HepG2 (cell line): ENCODE results near the gene ATG4B. TPM values are rescaled to one million over a fixed set of nuclear protein-coding genes. Genes with fewer than 3 reads are reported as not detected.
A peak's percentile ranks its signal among the peaks of the same experiment; 100 is the strongest.

ENCODE experiments used
- DMAP1 ChIP-seq: IDR thresholded peaks from 2 replicates; pipeline ENCODE4 v1.6.1; 2016
- EP300 ChIP-seq, 3 experiments: sonication (generic) in 1 of 3; formaldehyde crosslinking in 1 of 3; IDR thresholded peaks; 2 replicates each; pipeline versions ENCODE4 v1.5.1 to v1.6.1; 2011 to 2020; ENCODE audit warnings: low read depth in 2 of 3, low read length in 2 of 3, borderline replicate concordance in 1 of 3, improper control_type of control experiment in 1 of 3, mild to moderate bottlenecking in 1 of 3, missing genetic modification reagents in 1 of 3, moderate library complexity in 1 of 3
- GABPA ChIP-seq, 2 experiments: IDR thresholded peaks; 2 replicates each; pipeline ENCODE4 v1.6.1; 2011 to 2016; ENCODE audit warnings: low read depth in 2 of 2, low read length in 1 of 2, missing biosample characterization in 1 of 2, missing genetic modification characterization in 1 of 2
- HMG20A ChIP-seq: IDR thresholded peaks from 2 replicates; pipeline ENCODE4 v1.6.1; 2016; ENCODE audit warnings: borderline replicate concordance
- JUNB ChIP-seq: sonication (generic); formaldehyde crosslinking; IDR thresholded peaks from 2 replicates; pipeline ENCODE4 v1.8.0; 2022; ENCODE audit warnings: missing genetic modification reagents, mild to moderate bottlenecking, borderline replicate concordance
- MAZ ChIP-seq, 2 experiments: sonication (generic) in 1 of 2; formaldehyde crosslinking in 1 of 2; IDR thresholded peaks; 2 replicates each; pipeline versions ENCODE4 v1.5.0 to v1.6.1; 2012 to 2020; ENCODE audit warnings: low read depth in 2 of 2, mild to moderate bottlenecking in 2 of 2, borderline replicate concordance in 1 of 2, improper control_type of control experiment in 1 of 2, low read length in 1 of 2, missing genetic modification reagents in 1 of 2, moderate library complexity in 1 of 2
- POLR2G ChIP-seq: fragments of 200-400 bp; formaldehyde crosslinking; IDR thresholded peaks from 2 replicates; pipeline ENCODE4 v1.6.1; 2018; ENCODE audit warnings: mild to moderate bottlenecking, low read depth, low read length, moderate library complexity
- RCOR2 ChIP-seq: IDR thresholded peaks from 2 replicates; pipeline ENCODE4 v1.6.1; 2016; ENCODE audit warnings: missing biosample characterization, missing genetic modification reagents
- SOX13 ChIP-seq, 3 experiments: fragments of 450-650 bp in 1 of 3; sonication (generic) in 1 of 3; formaldehyde crosslinking in 1 of 3; IDR thresholded peaks in 2 of 3; conservative IDR thresholded peaks in 1 of 3; 2 replicates each; pipeline versions ENCODE4 v1.5.0 to v1.6.1; 2016 to 2020; ENCODE audit warnings: antibody characterized with exemption in 1 of 3, mild to moderate bottlenecking in 1 of 3, missing compliant biosample characterization in 1 of 3, missing genetic modification reagents in 1 of 3, moderate library complexity in 1 of 3
- TBL1XR1 ChIP-seq: fragments of 150-350 bp; IDR thresholded peaks from 2 replicates; pipeline ENCODE4 v1.6.1; 2014; ENCODE audit warnings: borderline replicate concordance, low read length; ENCODE audit not compliant: partially characterized antibody
- WIZ ChIP-seq: sonication (generic); formaldehyde crosslinking; IDR thresholded peaks from 2 replicates; pipeline ENCODE4 v1.5.1; 2020; ENCODE audit warnings: mild to moderate bottlenecking, missing genetic modification reagents
- ZBTB7B ChIP-seq: sonication (generic); formaldehyde crosslinking; IDR thresholded peaks from 2 replicates; pipeline ENCODE4 v1.4.0; 2020; ENCODE audit warnings: missing genetic modification reagents
- ZC3H13 ChIP-seq: sonication (generic); formaldehyde crosslinking; IDR thresholded peaks from 2 replicates; pipeline ENCODE4 v1.8.1; 2023; ENCODE audit warnings: mild to moderate bottlenecking, missing genetic modification reagents, moderate library complexity
- ZMYM4 ChIP-seq: sonication (generic); formaldehyde crosslinking; IDR thresholded peaks from 2 replicates; pipeline ENCODE4 v1.8.1; 2023; ENCODE audit warnings: mild to moderate bottlenecking, missing genetic modification reagents
- ZNF180 ChIP-seq: sonication (generic); formaldehyde crosslinking; IDR thresholded peaks from 2 replicates; pipeline ENCODE4 v1.4.0; 2020; ENCODE audit warnings: low read depth, missing genetic modification reagents, borderline replicate concordance
- ZNF256 ChIP-seq: sonication (generic); formaldehyde crosslinking; conservative IDR thresholded peaks from 2 replicates; pipeline ENCODE4 v1.4.0; 2020; ENCODE audit warnings: missing genetic modification reagents
- ZNF619 ChIP-seq: sonication (generic); formaldehyde crosslinking; IDR thresholded peaks from 2 replicates; pipeline ENCODE4 v1.4.0; 2020; ENCODE audit warnings: mild to moderate bottlenecking, missing genetic modification reagents
- polyA plus RNA-seq, 8 experiments: library from polyadenylated mRNA; depleted of rRNA in 3 of 8; stranded (reverse) in 7 of 8; unstranded in 1 of 8; fragments of >200 nt; fragmentation: Illumina TruSeq in 4 of 8; extraction: Trizol in 4 of 8; gene quantifications; 2 replicates each; pipeline versions ENCODE4 v1.2.1 to v1.2.3, GENCODE V29; 2011 to 2016; ENCODE audit warnings: low read depth in 4 of 8, missing spikeins in 1 of 8, mixed read lengths in 1 of 8; ENCODE audit not compliant: insufficient read depth in 1 of 8
- total RNA-seq, 5 experiments: library from RNA; depleted of rRNA; stranded (reverse); fragments of >200 nt; fragmentation: Illumina TruSeq; extraction: Trizol; gene quantifications; 2 replicates each; pipeline ENCODE4 v1.2.3, GENCODE V29; 2016; ENCODE audit warnings: low read depth in 1 of 5
- TF ChIP-seq, protein P1 (sequence below): sonication (generic); formaldehyde crosslinking; IDR thresholded peaks from 2 replicates; pipeline ENCODE4 v1.4.0; 2020; ENCODE audit warnings: missing genetic modification reagents, mild to moderate bottlenecking, borderline replicate concordance
- TF ChIP-seq, protein P2 (sequence below), 2 experiments: sonication (generic) in 1 of 2; formaldehyde crosslinking in 1 of 2; IDR thresholded peaks; 2 replicates each; pipeline versions ENCODE4 v1.4.0 to v1.6.1; 2018 to 2020; ENCODE audit warnings: missing genetic modification reagents in 2 of 2, borderline replicate concordance in 1 of 2, low read depth in 1 of 2, mild to moderate bottlenecking in 1 of 2, missing biosample characterization in 1 of 2
- TF ChIP-seq, protein P3 (sequence below): sonication (generic); formaldehyde crosslinking; conservative IDR thresholded peaks from 2 replicates; pipeline ENCODE4 v1.4.0; 2020; ENCODE audit warnings: missing genetic modification reagents

Gene ATG4B
- total and polyA plus RNA-seq, 2 of the 13 experiments (the other 11 are each of a cell fraction or from before 2014, with no cell fraction given), result 95.5 to 239 TPM

DNA sequence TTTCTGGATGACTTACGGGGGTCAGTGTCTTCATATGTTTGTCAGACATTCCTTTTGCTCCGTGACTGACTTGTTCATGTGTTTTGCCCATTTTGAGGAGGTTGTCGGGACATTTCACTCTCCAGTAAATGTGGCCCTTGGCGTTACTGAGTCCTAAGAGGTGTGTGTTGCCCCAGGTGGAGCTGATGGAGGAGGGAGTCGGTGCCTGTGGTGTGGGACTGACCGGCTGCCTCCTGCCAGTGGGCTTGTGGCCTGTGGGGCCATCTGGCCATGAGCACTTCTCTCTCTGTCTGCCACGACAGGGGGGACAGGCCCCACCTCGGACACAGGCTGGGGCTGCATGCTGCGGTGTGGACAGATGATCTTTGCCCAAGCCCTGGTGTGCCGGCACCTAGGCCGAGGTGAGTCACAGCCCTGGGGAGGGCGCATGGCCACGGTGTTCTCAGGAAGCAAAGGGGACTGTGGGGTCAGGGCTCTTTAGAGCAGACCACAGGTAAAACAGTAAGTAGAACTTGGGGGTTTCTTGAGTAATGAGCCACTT, 15.8 kb downstream of the ATG4B start (continued):
- no peak for TF ChIP-seq SOX13 (IDR thresholded peaks at IDR 0.05)
- TF ChIP-seq SOX13 (CRISPR knock-in tag; conservative IDR thresholded peaks at IDR 0.05 in 1 of 2, IDR thresholded peaks at IDR 0.05 in 1 of 2), result peak in 1 of 2 experiments; percentile 66; a peak in 2 of 4 replicates
- TF ChIP-seq ZC3H13 (CRISPR knock-in tag), result no peak
- no peak for TF ChIP-seq TBL1XR1
- TF ChIP-seq POLR2G, result no peak
- 0 out of 2 replicates have a peak, but pooled peaks have one; percentile 71 for TF ChIP-seq WIZ
- no peak for TF ChIP-seq GABPA (IDR thresholded peaks at IDR 0.05; ENCODE audit: low read depth, low read length)
- TF ChIP-seq GABPA (CRISPR knock-in tag; IDR thresholded peaks at IDR 0.05; ENCODE audit: low read depth), result 0 out of 2 replicates have a peak, but pooled peaks have one; percentile 31
- no peak for TF ChIP-seq ZNF619 (CRISPR knock-in tag)
- TF ChIP-seq HMG20A (CRISPR knock-in tag), result peak; percentile 37; the same call in 1 of the 2 replicates
- TF ChIP-seq EP300 (IDR thresholded peaks at IDR 0.05; ENCODE audit: low read depth in 2 of 2, low read length in 2 of 2), result peak; percentile 58 to 61; a peak in 3 of 4 replicates
- TF ChIP-seq EP300 (CRISPR knock-in tag; IDR thresholded peaks at IDR 0.05; ENCODE audit: borderline replicate concordance), result peak; percentile 41; the same call in 1 of the 2 replicates
- TF ChIP-seq ZNF256 (CRISPR knock-in tag), result no peak
- no peak for TF ChIP-seq JUNB
- TF ChIP-seq, protein P1, sequence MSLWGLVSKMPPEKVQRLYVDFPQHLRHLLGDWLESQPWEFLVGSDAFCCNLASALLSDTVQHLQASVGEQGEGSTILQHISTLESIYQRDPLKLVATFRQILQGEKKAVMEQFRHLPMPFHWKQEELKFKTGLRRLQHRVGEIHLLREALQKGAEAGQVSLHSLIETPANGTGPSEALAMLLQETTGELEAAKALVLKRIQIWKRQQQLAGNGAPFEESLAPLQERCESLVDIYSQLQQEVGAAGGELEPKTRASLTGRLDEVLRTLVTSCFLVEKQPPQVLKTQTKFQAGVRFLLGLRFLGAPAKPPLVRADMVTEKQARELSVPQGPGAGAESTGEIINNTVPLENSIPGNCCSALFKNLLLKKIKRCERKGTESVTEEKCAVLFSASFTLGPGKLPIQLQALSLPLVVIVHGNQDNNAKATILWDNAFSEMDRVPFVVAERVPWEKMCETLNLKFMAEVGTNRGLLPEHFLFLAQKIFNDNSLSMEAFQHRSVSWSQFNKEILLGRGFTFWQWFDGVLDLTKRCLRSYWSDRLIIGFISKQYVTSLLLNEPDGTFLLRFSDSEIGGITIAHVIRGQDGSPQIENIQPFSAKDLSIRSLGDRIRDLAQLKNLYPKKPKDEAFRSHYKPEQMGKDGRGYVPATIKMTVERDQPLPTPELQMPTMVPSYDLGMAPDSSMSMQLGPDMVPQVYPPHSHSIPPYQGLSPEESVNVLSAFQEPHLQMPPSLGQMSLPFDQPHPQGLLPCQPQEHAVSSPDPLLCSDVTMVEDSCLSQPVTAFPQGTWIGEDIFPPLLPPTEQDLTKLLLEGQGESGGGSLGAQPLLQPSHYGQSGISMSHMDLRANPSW (CRISPR knock-in tag), result no peak; the same call in 1 of the 2 replicates
- 0 out of 2 replicates have a peak, but pooled peaks have one; percentile 44 for TF ChIP-seq MAZ (IDR thresholded peaks at IDR 0.05; ENCODE audit: borderline replicate concordance, low read depth, low read length)
- peak; percentile 80 for TF ChIP-seq MAZ (CRISPR knock-in tag; IDR thresholded peaks at IDR 0.05; ENCODE audit: low read depth)
- no peak for TF ChIP-seq ZMYM4 (CRISPR knock-in tag)
- peak; percentile 22; the same call in 1 of the 2 replicates for TF ChIP-seq RCOR2 (CRISPR knock-in tag)
- TF ChIP-seq, protein P2, sequence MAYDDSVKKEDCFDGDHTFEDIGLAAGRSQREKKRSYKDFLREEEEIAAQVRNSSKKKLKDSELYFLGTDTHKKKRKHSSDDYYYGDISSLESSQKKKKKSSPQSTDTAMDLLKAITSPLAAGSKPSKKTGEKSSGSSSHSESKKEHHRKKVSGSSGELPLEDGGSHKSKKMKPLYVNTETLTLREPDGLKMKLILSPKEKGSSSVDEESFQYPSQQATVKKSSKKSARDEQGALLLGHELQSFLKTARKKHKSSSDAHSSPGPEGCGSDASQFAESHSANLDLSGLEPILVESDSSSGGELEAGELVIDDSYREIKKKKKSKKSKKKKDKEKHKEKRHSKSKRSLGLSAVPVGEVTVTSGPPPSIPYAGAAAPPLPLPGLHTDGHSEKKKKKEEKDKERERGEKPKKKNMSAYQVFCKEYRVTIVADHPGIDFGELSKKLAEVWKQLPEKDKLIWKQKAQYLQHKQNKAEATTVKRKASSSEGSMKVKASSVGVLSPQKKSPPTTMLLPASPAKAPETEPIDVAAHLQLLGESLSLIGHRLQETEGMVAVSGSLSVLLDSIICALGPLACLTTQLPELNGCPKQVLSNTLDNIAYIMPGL (CRISPR knock-in tag; IDR thresholded peaks at IDR 0.05; ENCODE audit: borderline replicate concordance in 1 of 2, low read depth in 1 of 2), result peak; percentile 69 to 70; a peak in 2 of 4 replicates
- peak; percentile 81; the same call in 1 of the 2 replicates for TF ChIP-seq DMAP1 (CRISPR knock-in tag)
- TF ChIP-seq, protein P3, sequence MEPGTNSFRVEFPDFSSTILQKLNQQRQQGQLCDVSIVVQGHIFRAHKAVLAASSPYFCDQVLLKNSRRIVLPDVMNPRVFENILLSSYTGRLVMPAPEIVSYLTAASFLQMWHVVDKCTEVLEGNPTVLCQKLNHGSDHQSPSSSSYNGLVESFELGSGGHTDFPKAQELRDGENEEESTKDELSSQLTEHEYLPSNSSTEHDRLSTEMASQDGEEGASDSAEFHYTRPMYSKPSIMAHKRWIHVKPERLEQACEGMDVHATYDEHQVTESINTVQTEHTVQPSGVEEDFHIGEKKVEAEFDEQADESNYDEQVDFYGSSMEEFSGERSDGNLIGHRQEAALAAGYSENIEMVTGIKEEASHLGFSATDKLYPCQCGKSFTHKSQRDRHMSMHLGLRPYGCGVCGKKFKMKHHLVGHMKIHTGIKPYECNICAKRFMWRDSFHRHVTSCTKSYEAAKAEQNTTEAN (CRISPR knock-in tag), result peak; percentile 44; the same call in 1 of the 2 replicates
- TF ChIP-seq ZNF180 (CRISPR knock-in tag), result no peak
- peak; percentile 92 for TF ChIP-seq ZBTB7B (CRISPR knock-in tag)
